GM18499 (cell line): ENCODE results near the gene EMD.
A peak's percentile ranks its signal among the peaks of the same experiment; 100 is the strongest.

Experiments
- ATAC-seq: cut with Tn5 transposase; IDR thresholded peaks from one replicate; pipeline ENCODE4 v1.9.1; 2021; ENCODE audit warnings: moderate number of reproducible peaks; ENCODE audit not compliant: insufficient read depth, unreplicated experiment

EMD gene

GRCh38 chrX:154411981-154412340 is 32.9 kb downstream of the EMD start:
- ATAC-seq: no peak

- no peak for ATAC-seq
Measured at GRCh38 chrX:154412468-154412867, 33.4 kb downstream of the EMD start.

GRCh38 chrX:154413142-154413541 is 34.0 kb downstream of the EMD start:
- no peak for ATAC-seq

GRCh38 chrX:154417157-154417556 is 38.1 kb downstream of the EMD start:
- no peak for ATAC-seq

- no peak for ATAC-seq
Measured at GRCh38 chrX:154419189-154419588, 40.1 kb downstream of the EMD start.

- no peak for ATAC-seq
Measured at GRCh38 chrX:154419688-154420401, 40.8 kb downstream of the EMD start.

- ATAC-seq: no peak
Measured at GRCh38 chrX:154420402-154420756, 41.3 kb downstream of the EMD start.

- ATAC-seq: no peak
Measured at GRCh38 chrX:154426916-154427770, 48.0 kb downstream of the EMD start.

GRCh38 chrX:154428176-154429171 is 49.4 kb downstream of the EMD start, which contains the start of gene ATP6AP1:
Gene ATP6AP1, plus strand, starts transcription at chrX:154428677. Its CDS starts 16 bp downstream, at chrX:154428693.
- peak; percentile 92 for ATAC-seq

- no peak for ATAC-seq
Measured at GRCh38 chrX:154429711-154430110, 50.6 kb downstream of the EMD start.

- ATAC-seq: no peak
Measured at GRCh38 chrX:154430479-154430878, 51.4 kb downstream of the EMD start.

GRCh38 chrX:154430916-154431315 is 51.8 kb downstream of the EMD start:
- no peak for ATAC-seq
